Brain microvascular endothelial cell (primary cell): Measurements from ENCODE around the gene MEOX1.
A peak's percentile ranks its signal among the peaks of the same experiment; 100 is the strongest.
"Not testable (repeated sequence)": the region's sequence is repeated elsewhere in the genome, so short reads cannot be mapped to it uniquely, and the experiment has no call there.

Source experiments
- DNase-seq: peaks from one replicate; pipeline ENCODE4 v3.0.0-alpha.2; 2020
- H3K27ac ChIP-seq: fragments of 250-450 bp; sonication (Bioruptor Pico); 2 replicates; pipeline ENCODE4 v1.5.1; 2020; ENCODE audit warnings: mild to moderate bottlenecking, moderate library complexity
- H3K27me3 ChIP-seq: fragments of 250-450 bp; sonication (Bioruptor Pico); replicated peaks from 2 replicates; pipeline ENCODE4 v1.5.1; 2020; ENCODE audit warnings: mild to moderate bottlenecking
- H3K36me3 ChIP-seq: fragments of 250-450 bp; sonication (Bioruptor Pico); replicated peaks from 2 replicates; pipeline ENCODE4 v1.5.1; 2020; ENCODE audit warnings: mild to moderate bottlenecking
- H3K4me3 ChIP-seq: 2 replicates; pipeline ENCODE4 v1.5.1; 2011; ENCODE audit warnings: low read depth, mild to moderate bottlenecking, control low read depth, low read length, moderate library complexity
- in situ Hi-C: cut with HindIII; loops from 2 replicates; pipeline ENCODE4 v1.10.0; 2017; ENCODE audit warnings: low sequenced_read_pairs, low pct_ligation_motif_present
- TF ChIP-seq, protein P1 (sequence below): IDR thresholded peaks from 2 replicates; pipeline ENCODE4 v1.5.1; 2011; ENCODE audit warnings: low read depth, mild to moderate bottlenecking, moderate library complexity, low read length, control low read depth, inconsistent platforms; ENCODE audit errors: missing control alignments

The MEOX1 gene

DNA sequence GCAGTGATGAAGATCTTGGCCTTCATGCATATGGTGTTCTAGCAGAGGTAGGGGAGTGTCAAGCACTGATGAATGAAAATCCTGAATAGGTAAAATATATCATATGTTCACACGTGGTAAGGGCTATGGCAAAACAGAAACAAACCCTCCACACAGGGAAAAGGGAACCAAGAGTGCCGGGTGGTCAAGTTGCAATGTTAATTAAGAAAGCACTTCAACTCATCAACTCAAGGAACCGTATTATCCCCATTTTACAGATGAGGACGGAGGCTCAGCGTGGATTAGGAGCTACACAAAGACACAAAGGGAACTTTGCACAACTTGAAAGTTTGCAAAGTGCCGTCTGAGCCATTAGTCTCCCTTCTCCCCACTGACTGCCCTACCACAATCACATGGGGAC is 28.1 kb upstream of the MEOX1 start:
- Histone ChIP-seq H3K27me3 (peaks cover 2% of the 10 kb centered on the region), H3K27ac (no peak overlapping the region), H3K4me3 (no peak overlapping the region), H3K36me3 (no peaks in the 10 kb centered on the region)
- in situ Hi-C loops: loop anchor here (10.0 kb wide), 1 partner anchor 65 kb away; the partner anchor contains the start of gene SOST
- TF ChIP-seq, protein P1, sequence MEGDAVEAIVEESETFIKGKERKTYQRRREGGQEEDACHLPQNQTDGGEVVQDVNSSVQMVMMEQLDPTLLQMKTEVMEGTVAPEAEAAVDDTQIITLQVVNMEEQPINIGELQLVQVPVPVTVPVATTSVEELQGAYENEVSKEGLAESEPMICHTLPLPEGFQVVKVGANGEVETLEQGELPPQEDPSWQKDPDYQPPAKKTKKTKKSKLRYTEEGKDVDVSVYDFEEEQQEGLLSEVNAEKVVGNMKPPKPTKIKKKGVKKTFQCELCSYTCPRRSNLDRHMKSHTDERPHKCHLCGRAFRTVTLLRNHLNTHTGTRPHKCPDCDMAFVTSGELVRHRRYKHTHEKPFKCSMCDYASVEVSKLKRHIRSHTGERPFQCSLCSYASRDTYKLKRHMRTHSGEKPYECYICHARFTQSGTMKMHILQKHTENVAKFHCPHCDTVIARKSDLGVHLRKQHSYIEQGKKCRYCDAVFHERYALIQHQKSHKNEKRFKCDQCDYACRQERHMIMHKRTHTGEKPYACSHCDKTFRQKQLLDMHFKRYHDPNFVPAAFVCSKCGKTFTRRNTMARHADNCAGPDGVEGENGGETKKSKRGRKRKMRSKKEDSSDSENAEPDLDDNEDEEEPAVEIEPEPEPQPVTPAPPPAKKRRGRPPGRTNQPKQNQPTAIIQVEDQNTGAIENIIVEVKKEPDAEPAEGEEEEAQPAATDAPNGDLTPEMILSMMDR: no peak
- no peak for DNase-seq

DNA sequence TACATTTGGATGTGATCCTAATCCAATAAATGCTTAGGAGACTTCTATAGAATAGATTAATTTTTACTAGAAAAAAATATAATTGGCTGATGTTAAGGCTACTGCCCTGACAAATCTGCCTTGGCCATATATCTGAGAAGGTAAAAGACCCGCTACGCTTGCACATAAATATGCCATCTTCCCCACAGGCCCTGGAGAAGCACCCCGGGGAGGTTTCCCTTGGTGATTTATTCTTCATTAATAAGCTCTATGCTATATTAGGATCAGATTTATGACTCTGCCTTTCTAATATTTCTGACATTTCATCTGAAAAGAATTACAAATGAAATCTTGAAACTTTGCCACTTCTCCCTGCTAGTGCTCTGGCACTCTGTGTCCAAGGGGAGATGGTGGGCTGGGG is 27.4 kb upstream of the MEOX1 start:
- in situ Hi-C loops: no loop called here
- Histone ChIP-seq H3K27ac (no peak overlapping the region), H3K4me3 (no peak overlapping the region), H3K27me3 (peaks cover 2% of the 10 kb centered on the region), H3K36me3 (no peaks in the 10 kb centered on the region)
- TF ChIP-seq, protein P1: no peak
- DNase-seq: no peak

DNA sequence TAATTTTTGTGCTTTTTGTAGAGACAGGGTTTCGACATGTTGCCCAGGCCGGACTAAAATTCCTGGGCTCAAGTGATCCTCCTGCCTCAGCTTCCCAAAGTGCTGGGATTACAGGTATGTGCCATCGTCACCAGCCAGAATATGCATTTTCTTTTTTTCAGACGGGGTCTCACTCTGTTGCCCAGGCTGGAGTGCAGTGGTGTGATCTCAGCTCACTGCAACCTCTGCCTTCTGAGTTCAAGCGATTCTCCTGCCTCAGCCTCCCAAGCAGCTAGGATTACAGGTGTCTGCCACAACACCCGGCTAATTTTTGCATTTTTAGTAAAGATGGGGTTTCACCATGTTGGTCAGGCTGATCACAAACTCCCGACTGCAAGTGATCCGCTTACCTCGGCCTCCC is 25.2 kb upstream of the MEOX1 start:
- H3K27ac ChIP-seq, H3K4me3 ChIP-seq, in situ Hi-C loops, DNase-seq, H3K27me3 ChIP-seq, H3K36me3 ChIP-seq: not testable (repeated sequence)

DNA sequence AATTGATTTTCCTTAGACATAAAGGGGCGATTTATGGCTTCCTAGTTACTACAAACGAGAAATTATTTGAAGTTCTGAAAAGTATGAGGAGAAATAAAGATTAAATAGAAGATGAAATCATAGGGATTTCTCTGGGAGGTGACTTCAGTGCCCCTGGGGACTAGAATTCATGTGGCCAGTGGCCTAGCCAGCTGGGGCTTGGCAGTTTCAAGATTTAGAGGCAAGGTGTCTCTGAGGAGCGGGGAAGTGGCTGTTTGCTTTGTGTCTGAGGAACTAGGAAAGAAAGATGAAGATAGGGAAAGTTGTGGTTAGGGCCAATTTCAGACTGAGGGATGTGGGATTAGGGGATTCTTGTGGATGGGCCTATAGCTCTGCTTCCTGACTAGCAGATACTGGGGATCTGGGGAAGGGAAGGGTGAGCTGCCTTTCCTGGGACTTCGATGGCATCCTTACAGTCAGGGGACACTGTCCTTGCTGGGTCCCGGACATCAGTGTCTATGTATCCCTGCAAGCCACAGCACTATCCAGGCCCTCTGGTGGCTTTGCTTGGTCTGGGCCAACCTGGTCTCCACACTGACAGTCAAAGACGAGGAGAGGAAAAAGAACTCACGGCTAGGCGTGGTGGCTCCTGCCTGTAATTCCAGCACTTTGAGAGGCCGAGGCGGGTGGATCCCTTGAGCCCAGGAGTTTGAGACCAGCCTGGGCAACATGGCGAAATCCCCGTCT is 22.4 kb upstream of the MEOX1 start:
- Histone ChIP-seq H3K27ac (no peak overlapping the region), H3K4me3 (no peak overlapping the region), H3K27me3 (peaks cover 6% of the 10 kb centered on the region), H3K36me3 (no peaks in the 10 kb centered on the region)
- TF ChIP-seq, protein P1: no peak
- DNase-seq: no peak
- in situ Hi-C loops: no loop called here

DNA sequence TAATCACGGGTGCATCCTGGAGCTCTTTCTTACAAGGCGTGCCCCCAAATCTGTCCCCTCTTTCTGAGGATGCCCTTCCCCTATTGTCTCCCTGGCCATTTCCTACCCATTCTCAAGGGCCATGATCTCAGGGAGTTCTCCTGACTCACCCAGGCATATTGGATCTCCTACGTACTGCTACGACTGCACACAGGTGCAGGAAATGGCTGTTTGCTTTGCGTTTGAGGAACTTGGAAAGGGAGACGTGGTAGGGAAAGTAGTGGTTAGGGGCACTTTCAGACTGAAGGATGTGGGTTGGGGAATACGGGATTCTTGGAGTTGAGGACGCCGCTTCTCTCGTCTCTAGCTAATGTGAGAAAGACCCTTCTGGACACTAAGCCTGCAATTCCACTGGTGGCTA is 18.7 kb upstream of the MEOX1 start:
- Histone ChIP-seq H3K27me3 (peaks cover 4% of the 10 kb centered on the region), H3K36me3 (no peaks in the 10 kb centered on the region), H3K4me3 (no peak overlapping the region), H3K27ac (no peak overlapping the region)
- in situ Hi-C loops: no loop called here
- DNase-seq: no peak
- TF ChIP-seq, protein P1: peak; percentile 17

DNA sequence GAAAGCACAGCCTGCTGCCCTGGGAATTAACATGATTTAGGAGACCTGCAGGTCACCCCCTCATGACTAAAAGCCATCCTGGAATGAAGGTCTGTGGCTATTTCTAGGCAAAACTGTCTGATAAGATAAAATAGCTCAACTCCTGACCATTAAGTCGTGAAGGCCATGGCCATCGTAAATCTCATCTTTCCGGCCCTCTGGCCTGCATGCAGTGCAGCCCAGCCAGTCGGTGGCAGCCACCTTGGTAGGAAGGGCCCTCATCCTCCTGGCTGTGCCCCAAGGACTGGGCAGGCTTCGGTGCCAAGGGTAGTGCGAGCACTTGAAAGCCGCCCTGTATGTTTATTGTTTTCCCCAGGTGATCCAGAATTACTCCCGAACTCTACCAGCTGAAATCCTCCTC is 18.2 kb upstream of the MEOX1 start:
- no peak overlapping the region for H3K4me3 ChIP-seq
- peaks cover 4% of the 10 kb centered on the region for H3K27me3 ChIP-seq
- TF ChIP-seq, protein P1: no peak
- no peak overlapping the region for H3K27ac ChIP-seq
- H3K36me3 ChIP-seq: no peaks in the 10 kb centered on the region
- no peak for DNase-seq
- in situ Hi-C loops: no loop called here
